ENCODE results near the gene SMOC2.
"Not testable (repeated sequence)": the region's sequence is repeated elsewhere in the genome, so short reads cannot be mapped to it uniquely, and the experiment has no call there.

Gene SMOC2

DNA sequence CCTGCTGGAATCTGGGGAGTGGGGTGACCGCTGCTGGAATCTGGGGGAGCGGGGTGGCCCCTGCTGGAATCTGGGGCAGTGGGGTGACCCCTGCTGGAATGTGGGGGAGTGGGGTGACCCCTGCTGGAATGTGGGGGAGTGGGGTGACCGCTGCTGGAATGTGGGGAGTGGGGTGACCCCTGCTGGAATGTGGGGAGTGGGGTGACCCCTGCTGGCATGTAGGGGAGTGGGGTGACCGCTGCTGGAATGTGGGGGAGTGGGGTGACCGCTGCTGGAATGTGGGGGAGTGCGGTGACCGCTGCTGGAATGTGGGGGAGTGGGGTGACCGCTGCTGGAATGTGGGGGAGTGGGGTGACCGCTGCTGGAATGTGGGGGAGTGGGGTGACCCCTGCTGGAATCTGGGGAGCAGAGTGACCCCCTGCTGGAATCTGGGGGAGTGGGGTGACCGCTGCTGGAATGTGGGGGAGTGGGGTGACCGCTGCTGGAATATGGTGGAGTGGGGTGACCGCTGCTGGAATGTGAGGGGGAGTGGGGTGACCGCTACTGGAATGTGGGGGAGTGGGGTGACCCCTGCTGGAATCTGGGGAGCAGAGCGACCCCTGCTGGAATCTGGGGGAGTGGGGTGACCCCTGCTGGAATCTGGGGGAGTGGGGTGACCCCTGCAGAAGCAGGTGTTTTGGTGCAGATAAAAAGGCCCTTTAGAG is 97.4 kb downstream of the SMOC2 start:
- not testable (repeated sequence) for DNase-seq (ENCODE audit: low read depth in 2 of 2)

- DNase-seq (ENCODE audit: low read depth in 2 of 2) = no peak
Observed at GRCh38 chr6:168538892-168539811, 98.2 kb downstream of the SMOC2 start.

DNA sequence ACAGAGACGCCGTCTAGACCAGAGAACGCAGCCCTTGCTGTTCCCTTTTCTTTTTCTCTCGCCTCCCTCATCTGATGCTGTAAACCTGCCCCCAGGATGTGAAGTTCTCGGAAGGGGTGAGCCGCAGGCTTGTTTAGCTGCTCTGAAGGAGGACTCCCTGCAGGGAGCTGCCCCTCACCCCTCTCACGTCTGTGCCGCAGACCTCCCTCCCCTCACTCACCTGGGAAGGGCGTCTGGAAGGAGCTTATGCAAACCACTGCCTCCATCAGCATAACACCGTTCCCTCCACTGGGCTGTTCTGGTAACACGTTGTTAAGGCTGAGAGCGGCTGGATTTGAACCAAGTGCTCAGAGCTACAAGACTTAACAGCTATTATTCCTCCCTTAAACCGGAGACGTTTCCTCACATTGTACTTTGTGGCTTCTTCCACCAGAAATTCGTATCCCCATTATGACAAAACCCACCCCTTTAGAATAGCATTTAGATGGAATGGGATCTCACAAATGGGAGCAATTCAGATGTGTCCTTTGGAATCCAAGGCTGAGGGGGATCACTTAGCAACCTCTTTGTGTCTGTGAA is 99.8 kb downstream of the SMOC2 start:
- no peak for DNase-seq (ENCODE audit: low read depth in 2 of 2)

- no peak for DNase-seq (ENCODE audit: low read depth in 2 of 2)
Observed at GRCh38 chr6:168541307-168541706, 100.3 kb downstream of the SMOC2 start.

DNA sequence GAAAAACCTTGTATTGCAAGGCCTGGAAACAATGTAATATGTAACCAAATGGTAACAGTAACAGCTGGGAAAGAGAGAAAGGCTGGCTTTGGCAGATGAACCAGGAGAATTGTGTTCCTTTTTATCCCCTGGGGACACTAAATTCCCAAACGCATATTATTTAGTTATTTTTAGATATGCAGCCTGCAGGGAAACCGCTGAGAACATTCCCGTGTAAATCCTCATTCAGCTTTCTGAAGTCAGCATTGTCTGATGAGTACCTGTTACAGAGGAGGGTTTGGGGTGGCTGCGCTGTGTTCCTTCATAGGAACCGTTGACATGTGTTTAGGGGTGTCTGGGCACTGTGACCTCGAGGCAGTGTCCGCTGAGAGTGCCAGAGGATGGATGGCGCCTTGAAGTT is 101.3 kb downstream of the SMOC2 start:
- DNase-seq (ENCODE audit: low read depth in 2 of 2) = no peak

GRCh38 chr6:168545428-168545827 is 104.4 kb downstream of the SMOC2 start:
- DNase-seq (ENCODE audit: low read depth in 2 of 2) = no peak

- DNase-seq (ENCODE audit: low read depth in 2 of 2) = no peak
Observed at GRCh38 chr6:168546151-168546550, 105.2 kb downstream of the SMOC2 start.

GRCh38 chr6:168546730-168547129 is 105.7 kb downstream of the SMOC2 start:
- DNase-seq (ENCODE audit: low read depth in 2 of 2) = no peak

GRCh38 chr6:168550326-168550725 is 109.3 kb downstream of the SMOC2 start:
- DNase-seq (ENCODE audit: low read depth in 2 of 2) = no peak

- DNase-seq (ENCODE audit: low read depth in 2 of 2) = no peak
Observed at GRCh38 chr6:168554472-168554871, 113.5 kb downstream of the SMOC2 start.

DNA sequence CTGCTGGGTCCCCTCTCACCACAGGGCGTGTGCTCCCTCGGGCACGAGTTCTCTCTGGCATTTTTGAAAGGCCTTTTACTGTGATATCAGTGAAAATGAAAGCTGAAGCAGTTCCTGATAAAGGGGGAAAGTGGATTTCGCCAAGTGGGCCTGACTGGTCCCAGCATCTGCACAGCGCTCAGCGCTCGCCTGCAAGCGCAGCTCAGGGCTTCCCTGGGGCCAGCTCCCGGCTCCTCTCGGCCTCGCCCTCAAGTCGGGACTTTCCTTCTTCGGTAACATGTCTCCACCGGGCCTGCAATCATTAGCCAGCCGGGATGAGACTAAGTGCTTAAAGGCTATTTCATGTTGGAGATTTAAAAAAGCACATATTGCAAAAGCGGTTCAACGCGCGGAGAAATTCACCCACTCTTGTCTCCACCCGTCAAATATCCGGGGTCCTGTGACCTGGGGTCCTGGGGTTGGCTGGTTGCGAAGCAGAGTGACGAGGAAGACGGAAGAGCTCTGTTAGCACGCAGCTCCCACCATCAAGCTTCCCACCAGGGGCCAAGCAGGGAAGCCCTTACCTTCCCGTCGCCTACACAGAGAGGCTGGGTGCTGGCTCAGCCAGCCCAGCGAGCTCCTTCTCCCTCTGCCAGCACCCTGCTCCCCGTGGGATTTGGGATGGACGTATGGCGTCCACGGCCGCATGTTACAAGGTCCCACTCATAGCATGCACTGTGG is 114.1 kb downstream of the SMOC2 start:
- DNase-seq (ENCODE audit: low read depth in 2 of 2) = no peak

- no peak for DNase-seq (ENCODE audit: low read depth in 2 of 2)
Observed at GRCh38 chr6:168555618-168556273, 114.8 kb downstream of the SMOC2 start.

DNA sequence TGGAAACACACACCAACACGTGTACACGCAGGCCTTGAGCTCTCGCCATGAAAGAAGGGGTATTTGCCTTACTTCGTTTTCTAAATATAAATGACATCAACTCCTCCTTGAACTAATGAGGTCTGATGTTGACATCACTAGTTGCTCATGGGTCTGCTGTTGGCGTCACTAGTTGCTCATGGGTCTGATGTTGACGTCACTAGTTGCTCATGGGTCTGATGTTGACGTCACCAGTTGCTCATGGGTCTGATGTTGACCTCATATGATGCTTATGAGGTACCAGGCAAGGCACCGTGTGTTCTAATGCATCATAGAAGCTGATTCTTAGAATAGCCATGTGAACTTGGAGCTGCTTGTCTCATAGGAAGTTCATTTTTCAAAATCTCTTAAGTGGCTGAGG is 116.5 kb downstream of the SMOC2 start:
- DNase-seq (ENCODE audit: low read depth in 2 of 2) = no peak

DNA sequence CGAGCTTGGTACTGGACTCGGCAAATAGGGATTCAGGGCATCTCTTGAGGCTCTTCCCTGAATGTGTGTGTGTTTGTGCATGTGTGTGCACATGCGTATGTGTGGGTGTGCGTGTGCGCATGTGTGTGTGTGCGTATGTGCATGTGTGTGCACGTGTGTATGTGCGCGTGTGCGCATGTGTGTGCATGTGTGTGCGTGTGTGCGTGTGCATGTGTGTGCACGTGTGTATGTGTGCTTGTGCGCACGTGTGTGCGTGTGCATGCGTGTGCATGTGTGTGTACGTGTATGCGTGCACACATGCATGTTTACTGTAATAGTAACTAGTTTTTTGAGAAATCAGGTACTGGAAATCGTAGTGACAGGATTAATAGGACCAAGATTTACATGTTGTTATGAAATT is 117.7 kb downstream of the SMOC2 start:
- DNase-seq (ENCODE audit: low read depth in 2 of 2) = no peak

- no peak for DNase-seq (ENCODE audit: low read depth in 2 of 2)
Observed at GRCh38 chr6:168559574-168560098, 118.7 kb downstream of the SMOC2 start.

- no peak for DNase-seq (ENCODE audit: low read depth in 2 of 2)
Observed at GRCh38 chr6:168560126-168560525, 119.1 kb downstream of the SMOC2 start.

- no peak for DNase-seq (ENCODE audit: low read depth in 2 of 2)
Observed at GRCh38 chr6:168562576-168563151, 121.7 kb downstream of the SMOC2 start.

DNA sequence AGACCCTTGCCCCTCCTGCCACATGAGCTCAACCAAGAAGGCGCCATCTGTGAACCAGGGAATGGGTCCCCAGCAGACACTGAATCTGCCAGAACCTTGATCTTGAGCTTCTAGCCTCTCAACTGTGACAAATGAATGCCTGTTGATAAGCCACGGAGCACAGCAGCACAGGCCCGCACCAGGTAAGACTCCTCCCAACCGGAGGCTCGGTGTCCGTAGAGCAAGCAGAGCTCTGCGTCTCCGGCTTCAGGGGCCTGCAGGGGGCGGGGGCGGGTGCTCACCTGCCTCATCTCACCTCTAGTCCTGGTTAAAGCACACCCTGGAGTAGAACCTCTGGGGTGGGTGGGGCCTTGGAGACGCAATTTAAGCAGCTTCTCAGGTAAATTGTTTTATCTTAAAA is 122.7 kb downstream of the SMOC2 start:
- no peak for DNase-seq (ENCODE audit: low read depth in 2 of 2)

GRCh38 chr6:168565112-168565511 is 124.1 kb downstream of the SMOC2 start:
- no peak for DNase-seq (ENCODE audit: low read depth in 2 of 2)

DNA sequence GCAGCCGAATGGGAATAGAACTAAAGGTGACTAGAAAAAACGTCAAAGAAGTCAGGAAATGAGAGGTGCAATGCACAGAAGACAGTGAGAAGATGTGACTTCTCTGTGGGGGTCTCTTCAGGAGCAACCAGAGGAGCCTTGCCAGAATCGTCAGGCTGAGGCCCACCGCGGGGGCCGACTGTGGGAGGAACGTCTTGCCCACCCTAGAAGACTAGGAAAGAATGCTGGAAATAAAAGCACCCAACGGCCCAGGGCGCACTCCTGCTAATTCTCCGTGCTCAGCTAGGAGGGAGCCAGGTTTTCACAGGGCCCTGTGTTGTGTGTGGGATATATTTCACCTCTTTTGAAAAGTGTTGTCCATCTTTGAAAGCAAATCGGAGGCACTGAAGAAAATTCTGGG is 129.2 kb downstream of the SMOC2 start:
- DNase-seq (ENCODE audit: low read depth in 2 of 2) = no peak

DNA sequence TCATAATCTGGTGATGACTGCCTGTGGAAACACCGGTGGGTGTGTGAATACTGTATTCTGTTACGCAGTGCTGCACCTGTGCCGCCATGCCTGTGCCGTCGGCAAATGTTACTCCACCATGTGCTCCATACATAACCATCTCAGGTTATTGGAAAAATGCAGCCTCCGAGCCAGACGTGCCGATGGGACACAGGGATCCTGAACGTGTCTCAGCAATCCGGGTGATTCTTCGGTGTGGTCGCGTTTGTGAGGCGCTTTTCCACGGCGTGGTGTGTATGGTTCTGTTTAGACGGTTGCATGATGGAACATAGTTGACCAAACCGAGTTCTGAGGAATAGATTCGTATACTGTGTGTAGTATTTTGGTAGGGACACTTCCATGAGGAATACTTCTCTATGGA is 130.3 kb downstream of the SMOC2 start:
- DNase-seq (ENCODE audit: low read depth in 2 of 2) = no peak

Data from stimulated activated CD4-positive, alpha-beta T cell treated with anti-CD3 and anti-CD28 coated beads, Interleukin-1b, Interleukin-23, amount 100 ng/mL, for 1 hour (primary cell).